ENCODE measurements around the gene SLC4A1.

Gene SLC4A1

GRCh38 chr17:44219616-44220212 is 48.2 kb downstream of the SLC4A1 start, which contains the start of gene UBTF:
Gene UBTF, minus strand, starts transcription at chr17:44219675. Its CDS starts 1,446 bp downstream, at chr17:44218229.
- DNase-seq: peak; percentile 84

GRCh38 chr17:44219108-44219615 is 48.8 kb downstream of the SLC4A1 start:
- peak; percentile 80 for DNase-seq

- peak; percentile 96 for DNase-seq
Measured at GRCh38 chr17:44218344-44219107, 49.4 kb downstream of the SLC4A1 start.

GRCh38 chr17:44217738-44218343 is 50.1 kb downstream of the SLC4A1 start:
- no peak for DNase-seq

- no peak for DNase-seq
Measured at GRCh38 chr17:44216694-44217093, 51.2 kb downstream of the SLC4A1 start.

GRCh38 chr17:44216173-44216572 is 51.8 kb downstream of the SLC4A1 start:
- DNase-seq: no peak

- no peak for DNase-seq
Measured at GRCh38 chr17:44214896-44215295, 53.0 kb downstream of the SLC4A1 start.

GRCh38 chr17:44214230-44214494 is 53.8 kb downstream of the SLC4A1 start:
- DNase-seq: no peak

GRCh38 chr17:44213403-44214229 is 54.3 kb downstream of the SLC4A1 start:
- DNase-seq: no peak

GRCh38 chr17:44212507-44213402 is 55.2 kb downstream of the SLC4A1 start:
- no peak for DNase-seq

GRCh38 chr17:44211281-44212265 is 56.4 kb downstream of the SLC4A1 start:
- no peak for DNase-seq

GRCh38 chr17:44210342-44211192 is 57.4 kb downstream of the SLC4A1 start:
- DNase-seq: peak; percentile 87

GRCh38 chr17:44209786-44210341 is 58.1 kb downstream of the SLC4A1 start:
- DNase-seq: no peak

- no peak for DNase-seq
Measured at GRCh38 chr17:44207743-44208142, 60.2 kb downstream of the SLC4A1 start.

- DNase-seq: no peak
Measured at GRCh38 chr17:44207319-44207718, 60.6 kb downstream of the SLC4A1 start.

- no peak for DNase-seq
Measured at GRCh38 chr17:44206825-44207155, 61.1 kb downstream of the SLC4A1 start.

GRCh38 chr17:44205962-44206824 is 61.7 kb downstream of the SLC4A1 start:
- DNase-seq: no peak

- DNase-seq: peak; percentile 67
Measured at GRCh38 chr17:44204441-44204882, 63.5 kb downstream of the SLC4A1 start.
